RKO (cell line): Measurements from ENCODE around the gene LUZP1.

Experiments
- DNase-seq: peaks from one replicate; pipeline ENCODE4 v3.0.0-alpha.2; 2016; ENCODE audit warnings: low spot score

LUZP1 gene

DNA sequence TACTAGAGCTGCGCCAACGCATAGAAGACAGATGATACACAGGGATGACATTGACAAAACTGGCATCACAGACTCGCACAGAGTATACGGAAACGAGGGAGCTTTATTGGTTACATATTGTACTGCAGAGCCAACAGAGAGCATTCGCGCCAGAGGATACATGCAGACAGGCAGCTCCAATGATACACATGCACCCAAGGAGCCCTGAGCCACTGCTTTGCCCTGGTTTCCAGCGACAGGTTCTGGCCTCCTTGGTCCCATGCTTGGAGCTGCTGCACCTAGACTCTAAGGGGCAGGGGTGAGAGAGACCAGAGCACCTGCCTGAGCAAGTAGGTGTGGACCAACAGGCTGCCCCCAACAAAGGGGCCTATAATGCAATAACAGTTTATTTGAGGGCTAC, 83.8 kb downstream of the LUZP1 start:
- DNase-seq, result no peak

GRCh38 chr1:23083714-23084480, 84.8 kb downstream of the LUZP1 start:
- no peak for DNase-seq

DNA sequence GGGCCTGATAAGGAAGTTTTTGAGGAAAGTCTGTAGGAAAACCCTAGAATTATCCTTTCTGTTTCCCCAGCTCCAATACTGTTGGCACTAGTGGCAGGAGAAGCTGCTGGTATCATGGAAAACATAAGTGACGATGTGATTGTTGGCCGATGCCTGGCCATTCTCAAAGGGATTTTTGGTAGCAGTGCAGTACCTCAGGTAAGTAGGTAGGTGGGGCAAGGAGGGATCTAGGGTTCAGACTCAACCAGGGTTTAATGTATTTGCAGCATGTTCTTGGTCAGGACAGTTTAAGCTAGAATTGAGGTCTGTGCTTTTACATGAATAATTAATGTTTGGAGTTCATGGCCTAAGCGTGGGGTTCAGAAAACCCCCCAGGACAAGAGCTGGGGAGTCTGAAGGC, 87.3 kb downstream of the LUZP1 start:
- DNase-seq, result peak; percentile 39

- no peak for DNase-seq
These were observed 87.8 kb downstream of the LUZP1 start for GRCh38 chr1:23080885-23081284.

DNA sequence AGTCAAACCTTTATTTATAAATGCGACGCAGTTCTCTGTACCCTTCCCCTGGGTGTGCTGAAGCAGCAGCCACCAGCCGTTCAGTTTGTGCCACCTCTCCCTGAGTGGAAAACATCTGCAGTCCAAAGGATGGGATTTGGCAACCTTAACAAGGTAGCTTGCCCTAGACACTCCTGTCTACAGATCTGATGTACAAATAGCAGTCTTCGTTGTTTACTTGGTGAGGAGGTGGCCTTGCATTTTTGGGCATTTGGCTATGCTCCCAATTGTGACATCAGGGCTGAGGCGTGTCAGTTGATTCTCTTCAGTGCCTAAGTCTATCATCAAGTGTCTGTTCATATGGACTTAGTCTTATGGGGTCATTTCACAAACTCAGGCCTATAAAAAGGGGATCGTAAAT, 89.6 kb downstream of the LUZP1 start:
- DNase-seq, result no peak

- DNase-seq, result peak; percentile 57
These were observed 94.6 kb downstream of the LUZP1 start for GRCh38 chr1:23074012-23074411.

DNA sequence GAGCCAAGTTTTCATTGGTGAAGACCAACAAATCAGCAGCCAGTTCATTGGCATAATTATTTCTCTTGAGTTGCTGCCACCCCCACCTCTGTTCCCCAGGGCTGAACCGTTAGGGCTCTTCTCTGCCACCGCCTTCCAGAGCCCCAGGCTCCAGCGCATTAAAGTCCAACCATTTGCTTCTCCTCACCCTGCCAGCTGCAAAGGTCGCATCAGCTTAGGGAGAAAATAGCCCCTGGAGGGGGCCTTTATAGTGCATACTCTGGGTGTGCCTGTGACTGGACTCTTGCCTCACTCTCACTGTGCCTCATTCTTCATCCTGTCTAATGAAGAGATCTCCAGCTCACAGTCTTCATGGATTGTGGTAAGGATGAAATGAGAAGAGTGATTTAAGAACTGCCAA, 99.0 kb downstream of the LUZP1 start:
- no peak for DNase-seq

- no peak for DNase-seq
These were observed 99.5 kb downstream of the LUZP1 start for GRCh38 chr1:23069149-23069548.

GRCh38 chr1:23066075-23066474, 102.6 kb downstream of the LUZP1 start:
- no peak for DNase-seq

DNA sequence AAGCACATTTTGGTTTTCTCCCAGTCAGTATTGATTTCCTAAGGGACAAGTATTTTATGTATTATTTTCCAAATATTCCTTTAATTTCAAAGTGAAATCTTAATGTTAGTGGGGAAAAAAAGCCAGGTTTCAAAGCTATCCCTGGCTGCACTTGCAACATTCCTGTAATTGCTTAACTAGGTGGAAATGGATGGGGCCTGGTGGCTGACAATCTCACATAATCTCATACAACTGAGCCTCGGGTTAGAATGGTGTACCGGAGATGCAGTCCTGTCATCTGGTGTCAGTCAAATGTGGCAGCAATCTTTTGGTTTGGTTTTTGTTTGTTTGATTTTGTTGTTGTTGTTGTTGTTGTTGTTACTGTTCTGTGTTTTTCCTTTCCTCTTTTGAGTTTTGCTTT, 103.3 kb downstream of the LUZP1 start:
- no peak for DNase-seq

- no peak for DNase-seq
These were observed 106.4 kb downstream of the LUZP1 start for GRCh38 chr1:23062271-23062670.

DNA sequence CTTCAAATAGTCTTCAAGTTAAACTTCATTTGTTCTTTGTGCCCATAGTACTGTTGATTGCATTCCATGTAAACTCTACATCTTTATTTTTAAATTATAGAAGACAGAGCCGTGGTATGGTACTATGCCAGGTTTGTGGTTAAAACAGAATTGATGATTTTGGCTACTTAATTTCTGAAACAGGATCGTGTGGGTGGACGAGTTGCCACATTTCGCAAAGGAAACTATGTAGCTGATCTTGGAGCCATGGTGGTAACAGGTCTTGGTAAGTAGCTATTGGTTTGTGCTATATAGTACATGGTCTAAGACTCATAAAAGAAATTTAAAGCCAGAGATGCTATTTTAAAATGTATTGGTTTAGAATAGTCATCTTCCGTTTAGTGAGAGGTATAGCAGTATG, 111.4 kb downstream of the LUZP1 start:
- no peak for DNase-seq

GRCh38 chr1:23051290-23051909, 117.3 kb downstream of the LUZP1 start:
- no peak for DNase-seq

- no peak for DNase-seq
These were observed 118.5 kb downstream of the LUZP1 start for GRCh38 chr1:23050201-23050600.

DNA sequence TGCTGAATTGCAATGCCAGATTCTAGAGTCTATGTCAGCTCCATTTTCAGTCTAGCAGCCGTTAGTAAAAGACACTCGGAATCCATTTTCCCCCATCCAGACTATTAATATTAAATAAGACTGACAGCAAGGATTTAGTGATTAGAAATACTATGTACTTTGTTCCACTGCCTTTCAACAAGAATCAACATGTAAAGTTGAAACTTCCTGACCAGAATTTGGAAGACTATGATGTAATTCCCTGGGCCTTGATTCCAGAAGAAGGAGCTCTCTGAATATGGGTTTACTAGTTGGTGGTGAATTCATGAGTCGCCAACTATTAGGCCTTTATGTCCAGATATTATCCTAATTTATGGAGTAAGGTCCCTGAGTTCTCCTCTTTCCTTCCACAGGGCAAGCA, 124.6 kb downstream of the LUZP1 start:
- no peak for DNase-seq

GRCh38 chr1:23040509-23040908, 128.1 kb downstream of the LUZP1 start:
- DNase-seq, result no peak

GRCh38 chr1:23039308-23039826, 129.3 kb downstream of the LUZP1 start:
- no peak for DNase-seq

GRCh38 chr1:23037081-23037740, 131.4 kb downstream of the LUZP1 start:
- no peak for DNase-seq

- DNase-seq, result no peak
These were observed 132.7 kb downstream of the LUZP1 start for GRCh38 chr1:23035823-23036452.
